Sciatic nerve (tissue), 2 donors: ENCODE measurements around the gene EIF2B5. TPM values are rescaled to one million over a fixed set of nuclear protein-coding genes. Genes with fewer than 3 reads are reported as not detected.
"Not testable (repeated sequence)": the region's sequence is repeated elsewhere in the genome, so short reads cannot be mapped to it uniquely, and the experiment has no call there.

Experiments used
- ATAC-seq: fragments of 200-7000 bp; cut with Tn5 transposase; one replicate; pipeline ENCODE4 v1.9.1; 2020; ENCODE audit warnings: mild to moderate bottlenecking, moderate library complexity
- DNase-seq: peaks from one replicate; pipeline ENCODE4 v3.0.0-alpha.2; 2020; ENCODE audit warnings: low spot score
- intact Hi-C: fragments of 100-400 bp; cut with DNase I; formaldehyde crosslinking; loops from one replicate; pipeline ENCODE4 v1.14.2; 2022
- total RNA-seq: library from RNA; stranded (reverse); fragmentation: NEBNext Ultra II Directional; extraction: Animal tissue kit (Norgen Biotek cat#: 25700); gene quantifications from one replicate; pipeline ENCODE4 v1.2.1, GENCODE V29; 2021
- donor health status: DM: no; HTN: no; CAD: no.
- donor health status: DM: no; HTN: no; CAD: no.

Gene EIF2B5
- total RNA-seq: 30.6 TPM

GRCh38 chr3:184135149-184135910, at the start of gene EIF2B5:
Gene EIF2B5 (plus strand): TSS chr3:184135358. CDS start chr3:184135386, 28 bp downstream.
- intact Hi-C loops: loop anchor here (10.0 kb wide), 1 partner anchor 241 kb away; no protein-coding TSS in a partner anchor
- peak; percentile 97 for ATAC-seq
- DNase-seq: peak; percentile 92

GRCh38 chr3:184085389-184085852, 49.7 kb upstream of the EIF2B5 start:
- DNase-seq (no peak), ATAC-seq (no peak)
- intact Hi-C loops: no loop called here

- DNase-seq (no peak), ATAC-seq (no peak)
- intact Hi-C loops: no loop called here
Measured at GRCh38 chr3:184092199-184092598, 43.0 kb upstream of the EIF2B5 start.

- intact Hi-C loops: no loop called here
- DNase-seq (no peak), ATAC-seq (no peak)
Measured at GRCh38 chr3:184096811-184097383, 38.3 kb upstream of the EIF2B5 start, which contains the start of gene HTR3E. Gene HTR3E (plus strand): TSS chr3:184097064. CDS start chr3:184097530, 466 bp downstream.

GRCh38 chr3:184097556-184097955, 37.6 kb upstream of the EIF2B5 start:
- DNase-seq (no peak), ATAC-seq (no peak)
- intact Hi-C loops: no loop called here

GRCh38 chr3:184099806-184100686, 35.1 kb upstream of the EIF2B5 start:
- ATAC-seq (no peak), DNase-seq (no peak)
- intact Hi-C loops: no loop called here

GRCh38 chr3:184110316-184110725, 24.8 kb upstream of the EIF2B5 start:
- intact Hi-C loops: no loop called here
- DNase-seq (no peak), ATAC-seq (no peak)

GRCh38 chr3:184116017-184116416, 19.1 kb upstream of the EIF2B5 start:
- ATAC-seq (no peak), DNase-seq (no peak)
- intact Hi-C loops: no loop called here

GRCh38 chr3:184117636-184118035, 17.5 kb upstream of the EIF2B5 start:
- intact Hi-C loops: no loop called here
- ATAC-seq (no peak), DNase-seq (no peak)

GRCh38 chr3:184121031-184121430, 14.1 kb upstream of the EIF2B5 start:
- intact Hi-C loops, ATAC-seq: not testable (repeated sequence)

GRCh38 chr3:184126006-184126405, 9.2 kb upstream of the EIF2B5 start:
- no peak for DNase-seq
- intact Hi-C loops: no loop called here
- ATAC-seq: no peak

More at GRCh38 chr3:184121031-184121430, 14.1 kb upstream of the EIF2B5 start:
- not testable (repeated sequence) for DNase-seq

GRCh38 chr3:184129012-184129411, 6.1 kb upstream of the EIF2B5 start:
- ATAC-seq: peak; percentile 52
- DNase-seq: no peak
- intact Hi-C loops: no loop called here

GRCh38 chr3:184132945-184133344, 2.2 kb upstream of the EIF2B5 start:
- intact Hi-C loops: loop anchor here (10.0 kb wide), 1 partner anchor 238 kb away; no protein-coding TSS in a partner anchor
- DNase-seq (no peak), ATAC-seq (no peak)

- ATAC-seq: peak; percentile 90
- intact Hi-C loops: loop anchor here (10.0 kb wide), 1 partner anchor 239 kb away; no protein-coding TSS in a partner anchor
- DNase-seq: peak; percentile 87
Measured at GRCh38 chr3:184133840-184134745, 1.1 kb upstream of the EIF2B5 start.

GRCh38 chr3:184134746-184135148, 411 bp upstream of the EIF2B5 start:
- DNase-seq (no peak), ATAC-seq (peak; percentile 41)
- intact Hi-C loops: loop anchor here (10.0 kb wide), 1 partner anchor 240 kb away; no protein-coding TSS in a partner anchor

GRCh38 chr3:184135911-184136260, 728 bp downstream of the EIF2B5 start:
- intact Hi-C loops: loop anchor here (10.0 kb wide), 1 partner anchor 241 kb away; no protein-coding TSS in a partner anchor
- DNase-seq (no peak), ATAC-seq (no peak)

- DNase-seq: peak; percentile 54
- intact Hi-C loops: no loop called here
- no peak for ATAC-seq
Measured at GRCh38 chr3:184140436-184140835, 5.3 kb downstream of the EIF2B5 start.

GRCh38 chr3:184142199-184142598, 7.0 kb downstream of the EIF2B5 start:
- intact Hi-C loops: no loop called here
- ATAC-seq (no peak), DNase-seq (peak; percentile 10)
